Ovary (tissue), 9 donors: ENCODE results near the gene LPIN1. TPM values are rescaled to one million over a fixed set of nuclear protein-coding genes. Genes with fewer than 3 reads are reported as not detected.
"Not testable (repeated sequence)": the region's sequence is repeated elsewhere in the genome, so short reads cannot be mapped to it uniquely, and the experiment has no call there.

Source experiments
- DNase-seq, 5 donors: peaks; one replicate each; pipeline ENCODE4 v3.0.0-alpha.2; 2019 to 2020
- H3K27ac ChIP-seq, 2 donors: fragments of 200-600 bp; one replicate each; pipeline versions ENCODE4 v1.5.1 to v1.8.0; 2019 to 2022
- H3K27me3 ChIP-seq: fragments of 200-600 bp; one replicate; pipeline ENCODE4 v1.8.0; 2022
- H3K36me3 ChIP-seq: fragments of 200-600 bp; sonication (generic); one replicate; pipeline ENCODE4 v1.5.1; 2019
- H3K4me1 ChIP-seq: one replicate; pipeline ENCODE4 v1.8.1; 2013; ENCODE audit warnings: mild to moderate bottlenecking, moderate library complexity; ENCODE audit not compliant: insufficient read depth
- H3K4me3 ChIP-seq: fragments of 200-600 bp; sonication (generic); one replicate; pipeline ENCODE4 v1.5.1; 2017
- H3K9me3 ChIP-seq, 2 donors: fragments of 200-600 bp in 1 of 2; sonication (generic) in 1 of 2; one replicate each; pipeline versions ENCODE4 v1.5.1 to v1.8.1; 2013 to 2019; ENCODE audit warnings: mild to moderate bottlenecking in 1 of 2, moderate library complexity in 1 of 2
- CTCF ChIP-seq, 3 donors: fragments of 450-650 bp in 2 of 3; fragments of 200-600 bp in 1 of 3; IDR thresholded peaks; one replicate each; pipeline versions ENCODE4 v1.5.1 to v1.8.0; 2016 to 2022; ENCODE audit warnings: antibody characterized with exemption in 3 of 3, mild to moderate bottlenecking in 1 of 3
- EP300 ChIP-seq: sonication (generic); formaldehyde crosslinking; IDR thresholded peaks from one replicate; pipeline ENCODE4 v1.6.1; 2017; ENCODE audit warnings: antibody characterized with exemption
- POLR2A ChIP-seq: fragments of 450-650 bp; IDR thresholded peaks from one replicate; pipeline ENCODE4 v1.6.1; 2017; ENCODE audit warnings: antibody characterized with exemption, mild to moderate bottlenecking, moderate library complexity
- WGBS, 3 donors: extraction: QIAGEN DNeasy Blood & Tissue Kit in 1 of 3; methylation state at CpG; one replicate each; pipeline versions ENCODE4 v1.1.5 to v1.1.7; 2013 to 2017; 5-methylcytosine and 5-hydroxymethylcytosine counted together
- intact Hi-C, 4 donors: fragments of 100-400 bp; cut with DNase I; formaldehyde crosslinking; loops; one replicate each; pipeline versions ENCODE4 v1.11.0 to v1.15.1; 2022 to 2023
- polyA plus RNA-seq, 2 donors: library from polyadenylated mRNA; stranded (reverse); fragments of 200-250 nt in 1 of 2; fragments of 350-450 nt in 1 of 2; fragmentation: Illumina TruSeq in 1 of 2; extraction: RNeasy Lipid Tissue Mini Kit (QIAGEN cat#74804) in 1 of 2; gene quantifications; one replicate each; pipeline ENCODE4 v1.2.3, GENCODE V29; 2013 to 2014
- total RNA-seq, 7 donors: library from RNA; depleted of rRNA in 2 of 7; stranded (reverse); fragments of >200 nt in 2 of 7; fragmentation: NEBNext Ultra II Directional in 3 of 7; extraction: Animal tissue kit (Norgen Biotek cat#: 25700) in 3 of 7; gene quantifications; one replicate each; pipeline versions ENCODE4 v1.1.0 to v1.2.4, GENCODE V29; 2016 to 2023
- donor health status: DM: no; HTN: no; CAD: no; lungs with moderate emphysema.
- donor health status: DM: no; HTN: no; CAD: no.
- donor health status: Bipolar disorder and iron deficiency.
- donor health status: DM: yes; HTN: yes; CAD: no.
- donor health status: DM: no; HTN: no; CAD: no.
- donor health status: DM: yes; HTN: yes; CAD: no.

Gene LPIN1
- total and polyA plus RNA-seq, 9 donors: 19.9 to 144 (median 50.8) TPM

GRCh38 chr2:11726384-11726783 is 20.0 kb upstream of the LPIN1 start:
- H3K36me3 ChIP-seq: no peaks in the 10 kb centered on the region
- H3K4me1 ChIP-seq: no peaks in the 10 kb centered on the region
- H3K9me3 ChIP-seq: no peaks in the 10 kb centered on the region
- no peak for TF ChIP-seq POLR2A
- no peak for TF ChIP-seq EP300
- no peak for TF ChIP-seq CTCF (IDR thresholded peaks at IDR 0.05)
- DNase-seq: peak in 1 of 5 donors; percentile 33
- H3K27me3 ChIP-seq: no peaks in the 10 kb centered on the region
- 27 to 39% (median 30%) methylated on average over 7 of the region's 7 CpGs for WGBS, 3 donors
- no peak overlapping the region for H3K4me3 ChIP-seq
- no peak overlapping the region for H3K27ac ChIP-seq
- intact Hi-C loops: no loop called here

- WGBS, 3 donors: 91 to 98% (median 94%) methylated on average over 2 of the region's 2 CpGs
- no peak for DNase-seq
- Histone ChIP-seq H3K36me3 (no peaks in the 10 kb centered on the region), H3K27me3 (no peaks in the 10 kb centered on the region), H3K4me3 (no peak overlapping the region), H3K4me1 (no peaks in the 10 kb centered on the region), H3K9me3 (no peaks in the 10 kb centered on the region), H3K27ac (no peak overlapping the region)
- no peak for TF ChIP-seq EP300
- no peak for TF ChIP-seq POLR2A
- TF ChIP-seq CTCF (IDR thresholded peaks at IDR 0.05): no peak
- intact Hi-C loops: no loop called here
Observed at GRCh38 chr2:11729362-11730212, 16.8 kb upstream of the LPIN1 start.

- H3K4me1 ChIP-seq, H3K27me3 ChIP-seq, H3K36me3 ChIP-seq, intact Hi-C loops, H3K27ac ChIP-seq, H3K9me3 ChIP-seq, DNase-seq, H3K4me3 ChIP-seq: not testable (repeated sequence)
- WGBS, 3 donors: 62 to 67% (median 65%) methylated on average over 4 of the region's 4 CpGs
Observed at GRCh38 chr2:11731214-11731984, 15.0 kb upstream of the LPIN1 start.

- H3K27me3 ChIP-seq: no peaks in the 10 kb centered on the region
- H3K4me1 ChIP-seq: no peaks in the 10 kb centered on the region
- no peaks in the 10 kb centered on the region for H3K36me3 ChIP-seq
- no peaks in the 10 kb centered on the region for H3K9me3 ChIP-seq
- no peak for TF ChIP-seq POLR2A
- TF ChIP-seq EP300: no peak
- TF ChIP-seq CTCF (IDR thresholded peaks at IDR 0.05): no peak
- DNase-seq: no peak
- no peak overlapping the region for H3K27ac ChIP-seq
- WGBS, 3 donors: 80 to 87% (median 82%) methylated on average over 2 of the region's 2 CpGs
- no peak overlapping the region for H3K4me3 ChIP-seq
- intact Hi-C loops: no loop called here
Observed at GRCh38 chr2:11732587-11732986, 13.8 kb upstream of the LPIN1 start.

- DNase-seq, H3K27me3 ChIP-seq, H3K27ac ChIP-seq, H3K4me3 ChIP-seq, H3K36me3 ChIP-seq, intact Hi-C loops, H3K4me1 ChIP-seq, H3K9me3 ChIP-seq: not testable (repeated sequence)
- WGBS, 3 donors: 83 to 100% (median 93%) methylated on average over 2 of the region's 2 CpGs
Observed at GRCh38 chr2:11737852-11738251, 8.6 kb upstream of the LPIN1 start.
